NCI-H1694 (cell line): ENCODE measurements around the gene GABRG3.

Experiments
- DNase-seq: peaks from one replicate; lab custom pipeline; 2025; lab: John Stamatoyannopoulos, UW

Gene GABRG3

DNA sequence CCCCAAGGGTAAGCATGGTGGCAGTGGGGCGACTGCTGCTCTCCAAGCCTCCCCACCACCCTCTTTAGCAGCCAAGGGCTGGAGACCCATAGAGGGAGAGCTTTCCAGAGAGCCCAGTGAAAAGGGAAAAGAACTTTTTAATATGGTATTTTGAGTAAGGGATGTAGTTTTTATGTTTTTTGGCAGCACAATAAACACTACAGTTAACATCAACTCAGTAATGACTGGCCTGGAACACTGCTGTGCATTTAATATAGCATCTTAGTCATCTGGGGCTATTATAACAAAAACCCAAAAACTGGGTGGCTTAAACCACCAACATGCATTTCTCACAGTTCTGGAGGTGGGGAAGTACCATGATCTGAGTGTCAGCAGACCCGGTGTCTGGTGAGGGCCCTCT, 495.8 kb downstream of the GABRG3 start:
- DNase-seq: no peak

DNA sequence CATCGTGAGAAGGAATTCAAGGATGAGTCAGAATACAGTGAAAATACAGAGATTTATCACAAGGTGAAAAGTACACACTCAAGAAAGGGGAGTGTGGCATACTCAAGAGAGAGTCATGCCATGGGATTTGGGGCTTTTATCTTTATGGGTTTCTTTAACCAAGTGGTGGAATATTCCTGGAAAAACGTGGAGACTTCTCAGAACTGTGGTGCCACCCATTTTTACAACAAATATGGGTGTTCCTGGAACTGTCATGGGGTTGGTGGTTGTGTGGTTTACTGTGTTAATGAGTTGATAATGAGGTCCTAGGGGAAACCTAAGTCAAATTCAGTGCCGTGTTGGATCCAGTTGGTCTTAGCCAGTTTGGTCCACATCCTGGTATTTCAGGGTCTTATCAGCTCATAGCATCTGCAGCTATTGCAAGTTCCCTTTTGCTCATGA, 497.2 kb downstream of the GABRG3 start:
- no peak for DNase-seq

DNA sequence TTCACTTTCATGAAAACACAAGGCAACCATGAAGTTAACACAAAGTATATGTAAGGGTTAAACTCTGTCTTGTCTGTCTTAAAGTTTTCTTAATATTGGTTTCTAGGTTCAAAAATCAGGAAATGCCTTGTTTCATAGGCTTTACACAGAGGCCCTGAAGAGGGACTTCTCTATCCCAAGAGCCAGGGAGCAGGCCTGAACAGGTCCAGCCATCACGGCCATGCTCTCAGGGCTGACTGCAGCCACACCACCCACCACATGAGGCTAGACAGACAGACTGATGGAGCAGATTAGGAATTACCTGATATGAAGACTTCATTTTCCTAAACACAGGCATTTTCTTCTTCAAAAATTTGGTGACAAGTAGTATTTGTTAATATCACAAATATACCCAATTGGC, 502.9 kb downstream of the GABRG3 start:
- no peak for DNase-seq

DNA sequence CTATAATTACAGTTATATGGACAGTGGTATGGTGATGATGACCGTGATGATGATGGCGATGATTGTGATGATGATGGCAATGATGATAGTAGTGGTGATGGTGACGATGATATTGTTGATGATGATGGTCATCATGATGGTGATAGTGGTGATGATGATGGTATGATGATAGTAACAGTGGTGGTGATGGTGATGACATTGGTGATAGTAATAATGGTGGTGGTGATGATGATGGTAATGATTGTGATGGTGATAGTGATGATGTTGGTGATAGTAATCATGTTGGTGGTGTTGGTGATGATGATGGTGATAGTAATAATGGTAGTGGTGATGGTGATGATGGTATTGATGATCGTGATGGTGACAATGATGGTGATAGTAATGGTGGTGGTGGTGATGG, 504.4 kb downstream of the GABRG3 start:
- no peak for DNase-seq

DNA sequence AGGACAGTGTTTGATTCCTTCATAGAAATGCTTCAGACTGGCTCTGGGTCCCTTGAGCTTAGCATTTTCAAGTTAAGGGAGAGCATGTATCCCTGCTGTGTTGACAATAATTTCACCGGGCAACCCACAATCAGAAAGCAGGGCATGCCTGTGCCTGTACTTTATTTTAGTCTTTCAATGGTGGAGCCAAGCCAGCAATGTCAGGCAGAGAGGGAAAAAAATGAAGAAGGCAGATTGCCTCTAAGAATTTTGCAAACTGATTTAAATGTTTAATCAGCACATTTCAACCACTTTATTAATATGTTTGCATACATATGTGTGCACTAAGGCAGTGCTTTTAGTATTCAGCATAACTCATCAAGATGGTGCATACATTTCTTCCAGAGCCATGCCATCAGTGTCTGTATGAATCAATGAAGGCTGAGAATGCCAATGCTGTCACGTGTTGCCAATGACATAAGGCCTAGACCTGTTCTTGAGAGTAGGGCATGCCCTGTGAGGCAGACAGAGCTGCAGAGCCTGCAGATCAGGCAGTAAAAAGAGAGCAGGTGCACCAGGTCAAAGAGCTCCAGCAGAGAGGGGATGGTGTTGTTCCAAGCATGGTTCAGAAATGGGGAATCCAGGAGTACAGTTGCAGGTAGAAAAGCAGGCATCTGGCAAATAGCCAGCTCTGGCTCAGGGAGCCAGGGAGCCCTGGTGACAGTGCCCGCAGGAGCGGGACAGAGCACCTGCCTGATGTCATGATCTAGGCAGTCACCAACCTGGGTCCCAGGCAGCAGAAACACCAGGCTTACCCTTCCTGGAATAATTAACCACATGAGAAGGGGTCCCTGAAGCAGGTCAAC, 508.5 kb downstream of the GABRG3 start:
- DNase-seq: peak; percentile 59

DNA sequence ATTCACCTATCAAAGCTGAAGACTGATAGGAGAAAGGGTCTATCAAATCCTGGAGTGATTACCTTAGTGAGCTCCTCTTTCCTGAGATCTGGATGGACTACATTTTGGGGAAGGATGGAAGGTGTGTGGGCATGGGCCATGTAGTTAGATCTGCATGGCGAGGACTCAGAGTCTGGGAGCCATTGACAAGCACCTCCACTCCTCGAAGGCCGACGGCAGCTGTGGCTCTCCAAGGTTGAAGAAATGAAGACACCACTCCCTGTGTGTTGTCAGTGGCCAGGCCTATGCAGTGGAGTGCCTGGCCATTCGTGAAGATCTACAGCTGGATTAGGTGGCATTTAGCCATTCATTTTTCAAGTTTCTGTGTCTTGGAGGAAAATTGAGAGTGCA, 509.2 kb downstream of the GABRG3 start:
- no peak for DNase-seq

DNA sequence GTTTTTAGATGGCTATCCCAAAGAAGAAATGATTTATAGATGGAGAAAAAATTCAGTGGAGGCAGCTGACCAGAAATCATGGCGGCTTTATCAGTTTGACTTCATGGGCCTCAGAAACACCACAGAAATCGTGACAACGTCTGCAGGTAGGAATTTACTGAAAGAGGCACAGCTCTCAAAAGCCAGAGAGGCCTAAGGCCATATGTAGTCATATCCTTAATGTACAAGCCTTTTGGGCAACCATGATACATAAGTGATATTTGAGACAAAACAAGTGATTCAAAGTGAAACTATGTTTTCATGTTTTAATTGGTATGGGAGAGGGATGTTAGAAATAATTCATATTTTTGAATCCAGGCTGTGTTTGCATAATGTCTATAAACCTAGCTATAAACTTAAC, 509.7 kb downstream of the GABRG3 start:
- no peak for DNase-seq

DNA sequence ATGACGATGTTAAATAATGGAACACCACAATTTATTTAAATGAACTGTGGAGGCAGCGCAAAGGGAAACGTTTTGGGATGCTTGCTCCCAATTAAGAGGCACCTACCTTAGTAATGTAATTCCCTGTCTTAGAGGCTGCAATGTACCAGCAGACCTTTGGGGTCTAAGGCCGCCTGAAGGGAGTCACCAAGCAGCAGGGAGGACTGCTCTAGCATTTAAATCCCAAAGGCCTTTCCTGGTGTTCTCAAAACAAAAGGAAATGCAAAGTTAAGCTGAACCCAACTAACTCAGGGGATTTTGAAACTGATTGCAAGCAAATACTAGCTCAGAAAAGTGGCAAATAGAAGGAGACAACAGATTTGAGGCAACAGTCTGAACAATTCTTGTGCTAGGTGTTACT, 510.8 kb downstream of the GABRG3 start:
- DNase-seq: no peak

DNA sequence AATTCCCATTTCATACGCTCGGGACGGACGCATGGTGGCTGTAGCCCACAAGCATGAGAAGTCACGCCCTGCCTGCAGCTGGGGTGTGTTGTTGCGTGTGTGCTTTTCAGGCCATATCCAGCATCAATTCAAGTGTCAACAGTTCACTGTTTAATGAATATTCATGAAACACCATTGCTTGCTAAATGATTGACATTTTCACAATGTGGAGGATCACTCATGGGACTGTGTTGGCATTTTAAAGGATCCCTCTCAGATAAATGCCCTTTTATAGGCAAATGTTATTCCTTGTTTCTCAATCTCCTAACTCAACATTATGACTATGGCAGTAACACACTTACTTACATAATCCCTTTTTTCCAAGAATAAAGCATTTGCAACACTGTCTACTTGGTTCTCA, 511.3 kb downstream of the GABRG3 start:
- no peak for DNase-seq

DNA sequence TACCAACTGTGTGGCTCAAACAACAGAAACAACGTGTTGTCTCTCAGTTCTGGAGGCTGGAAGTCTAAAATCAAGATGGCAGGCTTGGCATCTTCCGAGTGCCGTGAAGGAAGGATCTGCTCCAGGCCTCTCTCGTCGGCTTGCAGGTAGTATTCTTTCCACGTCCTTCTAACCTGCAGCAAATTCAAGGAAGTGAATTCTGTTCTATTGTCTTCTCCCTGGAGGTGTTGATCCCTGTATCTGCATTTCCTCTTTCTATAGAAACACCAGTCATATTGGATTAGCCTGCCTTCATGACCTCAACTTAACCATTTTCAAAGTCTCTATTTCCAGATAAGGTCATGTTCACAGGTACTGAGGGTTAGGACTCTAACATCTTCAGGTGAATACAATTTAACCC, 512.1 kb downstream of the GABRG3 start:
- no peak for DNase-seq

DNA sequence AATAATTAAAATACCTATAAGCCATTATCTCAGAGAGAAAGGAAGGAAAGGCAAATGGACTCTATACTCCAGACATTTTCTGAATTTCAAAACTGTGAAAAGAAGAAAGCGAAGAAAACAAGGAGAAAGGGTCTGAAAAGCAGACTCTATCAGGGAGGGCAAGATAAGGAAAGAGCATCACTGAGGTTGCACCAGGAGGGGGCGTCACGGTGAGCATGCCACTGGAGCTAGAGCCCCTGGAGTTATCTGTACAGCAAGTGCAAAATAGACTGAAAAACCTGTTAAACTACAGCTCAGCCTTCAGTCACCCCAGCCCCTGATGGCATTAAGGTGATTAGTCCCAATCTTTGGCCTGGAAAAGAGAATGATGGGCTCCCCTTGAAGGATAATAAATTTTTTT, 514.3 kb downstream of the GABRG3 start:
- DNase-seq: no peak

DNA sequence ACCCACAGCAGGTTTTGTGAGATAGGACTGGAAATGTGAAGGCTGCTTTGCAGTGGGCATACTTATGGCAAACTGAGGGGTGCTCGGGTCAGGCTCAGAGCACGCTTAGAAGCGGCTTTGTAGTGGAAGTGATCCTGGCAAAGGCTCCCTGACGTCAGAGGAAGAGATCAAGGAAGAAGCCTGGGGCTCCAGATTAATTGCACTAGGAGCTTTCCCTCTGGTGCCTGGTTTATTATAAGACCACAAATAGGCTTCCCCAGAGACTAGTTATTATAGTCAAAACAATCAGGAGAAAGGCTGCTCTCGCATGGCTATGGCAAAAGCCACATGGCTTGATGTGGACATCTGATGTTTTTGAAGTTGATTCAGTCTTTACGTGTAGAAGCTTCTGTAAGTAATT, 515.1 kb downstream of the GABRG3 start:
- DNase-seq: no peak

DNA sequence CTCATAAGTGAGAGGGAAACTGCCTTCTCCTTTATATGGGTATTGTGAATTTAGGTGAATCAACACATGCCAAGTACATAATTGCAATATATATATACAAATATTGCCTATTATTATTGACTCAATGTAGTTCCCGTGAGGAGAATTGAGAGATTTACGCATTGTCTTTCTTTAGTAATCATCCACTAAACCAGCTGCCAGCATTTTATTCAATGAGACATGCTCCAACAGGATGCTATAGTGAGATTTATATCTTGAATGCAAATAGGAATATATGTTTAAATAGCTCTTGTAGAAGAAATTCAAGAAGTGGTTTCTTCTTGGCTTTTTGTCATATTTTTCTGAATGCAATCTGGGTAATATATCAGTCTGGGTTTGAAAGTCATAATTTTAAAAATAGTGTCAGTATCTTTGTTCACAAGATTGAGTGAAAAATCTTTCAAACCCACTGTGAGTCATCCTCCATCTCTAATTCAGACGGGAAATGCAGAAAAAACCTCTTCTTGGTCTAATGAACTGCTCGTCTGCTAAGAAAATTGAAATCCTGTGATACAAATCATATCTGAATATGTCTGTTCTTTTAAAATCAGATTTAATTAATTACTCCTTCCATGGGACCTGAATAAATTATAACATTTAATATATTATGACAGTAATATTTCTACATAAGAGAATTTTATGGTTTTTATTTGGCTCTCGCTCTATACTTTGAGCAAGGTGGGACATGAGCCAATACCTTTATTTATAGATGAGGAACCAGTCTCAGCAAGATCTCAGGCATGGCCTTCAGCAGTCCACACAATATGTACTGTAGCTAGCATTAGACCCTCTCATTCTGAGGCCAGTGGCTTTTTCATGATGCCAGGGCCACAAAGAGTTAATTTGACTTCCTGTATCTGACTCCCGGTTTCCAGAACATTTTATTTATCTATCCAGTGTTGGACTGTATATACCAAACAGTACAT, 516.0 kb downstream of the GABRG3 start:
- DNase-seq: no peak

DNA sequence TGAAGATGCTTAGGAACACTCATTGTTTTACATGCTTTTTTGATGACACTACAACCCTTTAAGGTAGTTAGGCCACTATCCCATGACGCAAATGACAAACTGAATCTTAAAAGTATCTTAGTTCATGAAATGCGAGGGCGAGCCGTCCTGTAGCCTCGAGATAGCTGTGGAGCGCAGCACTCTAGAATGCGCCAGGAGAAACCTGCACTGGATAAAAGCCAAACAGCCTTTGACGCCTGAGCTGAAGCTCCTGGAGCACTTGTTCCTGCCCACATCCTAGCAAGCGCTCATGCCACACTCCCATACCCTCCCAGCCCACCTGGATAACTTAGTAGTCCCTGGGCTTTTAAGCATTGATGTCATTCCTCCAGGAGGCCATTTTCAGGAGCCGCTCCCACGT, 516.9 kb downstream of the GABRG3 start:
- DNase-seq: no peak

DNA sequence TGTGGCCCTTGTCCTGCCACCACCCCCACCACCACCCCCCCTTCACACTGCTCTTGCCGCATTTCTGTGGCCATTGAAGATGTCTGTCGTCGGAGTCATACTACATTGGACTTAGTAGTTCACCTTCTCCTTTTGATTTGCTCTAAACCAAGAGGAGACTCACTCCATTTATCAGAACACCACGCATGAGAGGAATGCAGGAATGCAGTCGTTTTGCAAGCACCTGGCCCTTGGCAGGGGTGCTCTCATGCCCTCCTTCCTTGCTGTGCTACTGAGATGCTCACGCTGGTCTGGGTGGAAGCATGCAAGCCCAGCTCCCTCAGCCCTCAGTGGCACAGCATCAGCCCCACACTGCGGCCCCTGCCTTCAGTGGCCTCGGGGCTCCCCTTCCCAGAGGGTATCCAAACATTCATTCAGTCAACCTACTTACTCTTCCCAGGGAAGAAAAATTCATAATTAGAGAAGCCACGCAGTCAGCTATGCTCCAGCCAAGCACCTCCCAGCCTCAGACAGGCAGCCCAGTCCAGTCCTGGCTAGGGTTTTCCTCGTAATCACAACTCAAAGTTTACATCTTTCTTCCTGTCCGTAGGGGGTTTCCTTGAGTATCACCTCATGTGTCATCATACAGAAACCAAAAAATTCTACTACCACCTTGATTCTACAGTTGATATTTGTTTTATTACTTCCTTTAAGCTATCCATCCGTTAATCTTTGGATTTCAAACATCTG, 520.0 kb downstream of the GABRG3 start:
- DNase-seq: no peak

DNA sequence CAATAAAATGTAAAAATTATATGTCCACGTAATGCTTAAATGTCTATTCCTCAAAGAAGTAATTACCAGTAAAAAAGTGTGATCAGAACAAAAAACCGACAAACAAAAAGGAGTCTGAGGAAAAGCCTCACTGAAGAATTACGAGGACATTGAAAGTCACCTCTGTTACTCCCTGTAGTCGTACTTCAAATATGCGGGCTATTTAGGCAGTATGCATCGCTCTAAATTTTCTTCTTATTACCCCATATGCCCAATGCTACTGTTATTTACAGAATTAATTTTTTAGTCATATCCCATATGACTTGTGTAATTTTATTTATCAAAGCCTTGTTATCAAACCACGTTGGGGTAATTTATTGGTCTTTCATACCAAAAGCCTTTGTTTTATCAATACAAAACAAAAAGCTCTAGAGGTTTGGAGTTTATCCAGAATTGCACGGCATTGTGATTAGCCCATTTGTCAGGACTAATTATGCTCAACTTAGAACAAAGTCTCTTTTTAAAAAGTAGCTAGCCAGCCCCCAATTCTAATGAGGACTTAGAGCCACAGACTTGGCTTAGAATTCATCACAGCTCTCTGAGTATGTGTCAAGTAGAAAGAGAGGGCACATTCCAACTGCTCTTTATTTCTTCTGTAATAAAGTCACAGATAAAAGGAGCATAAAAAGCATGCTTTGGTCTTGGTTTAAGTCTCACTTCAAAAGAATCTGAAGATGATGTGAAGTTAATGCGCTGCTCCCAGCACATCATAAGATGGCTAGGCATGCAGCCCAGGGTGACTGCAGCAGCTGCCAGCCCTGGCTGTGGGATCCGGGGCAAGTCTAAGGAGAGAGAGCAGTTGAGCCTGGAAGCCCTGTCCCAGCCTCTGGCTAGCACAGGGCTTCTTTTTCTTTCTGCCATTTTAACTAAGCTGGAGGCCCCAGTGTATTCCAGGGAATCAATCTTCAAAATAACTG, 521.0 kb downstream of the GABRG3 start:
- no peak for DNase-seq

DNA sequence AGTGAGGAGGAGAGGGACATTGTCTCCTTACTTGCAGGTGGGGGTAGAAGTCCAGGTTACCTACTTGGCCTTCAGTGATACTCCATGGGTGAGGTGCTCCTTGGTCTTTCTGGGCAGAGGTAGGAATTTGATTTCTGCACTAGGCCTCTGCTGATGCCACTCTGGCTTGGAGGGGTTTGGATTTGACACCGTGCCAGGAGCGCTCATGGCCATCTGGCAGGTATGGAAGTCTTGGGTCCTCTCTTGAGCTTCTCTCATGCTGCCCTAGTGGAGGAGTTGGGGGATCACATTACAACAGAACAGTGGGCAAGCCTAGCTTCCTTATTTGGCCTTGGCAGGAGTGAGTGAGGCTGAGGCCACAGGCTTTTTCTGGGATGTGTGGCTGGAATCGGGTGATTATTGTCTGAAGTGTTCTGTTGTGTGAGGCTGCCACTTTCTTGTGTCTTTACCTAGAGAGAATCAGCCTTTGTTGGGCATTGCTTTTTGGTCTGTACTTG, 525.0 kb downstream of the GABRG3 start:
- DNase-seq: no peak

DNA sequence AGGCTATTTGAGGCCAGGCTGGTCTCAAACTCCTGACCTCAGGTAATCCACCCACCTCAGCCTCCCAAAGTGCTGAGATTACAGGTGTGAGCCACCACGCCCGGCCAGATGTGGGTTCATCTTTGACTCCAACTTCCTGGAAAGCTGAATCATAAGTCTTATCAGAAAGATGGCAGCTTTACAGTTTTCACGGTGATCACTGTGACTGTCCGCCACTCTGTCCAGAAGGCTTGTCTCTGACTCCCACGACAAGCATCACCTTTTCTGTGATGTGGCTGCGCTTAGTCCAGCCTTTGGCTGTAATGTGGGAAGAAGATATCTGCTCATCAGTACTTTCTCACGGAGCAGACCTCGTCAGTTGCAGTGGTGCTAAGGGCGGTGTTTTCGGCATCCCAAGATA, 527.7 kb downstream of the GABRG3 start:
- no peak for DNase-seq

DNA sequence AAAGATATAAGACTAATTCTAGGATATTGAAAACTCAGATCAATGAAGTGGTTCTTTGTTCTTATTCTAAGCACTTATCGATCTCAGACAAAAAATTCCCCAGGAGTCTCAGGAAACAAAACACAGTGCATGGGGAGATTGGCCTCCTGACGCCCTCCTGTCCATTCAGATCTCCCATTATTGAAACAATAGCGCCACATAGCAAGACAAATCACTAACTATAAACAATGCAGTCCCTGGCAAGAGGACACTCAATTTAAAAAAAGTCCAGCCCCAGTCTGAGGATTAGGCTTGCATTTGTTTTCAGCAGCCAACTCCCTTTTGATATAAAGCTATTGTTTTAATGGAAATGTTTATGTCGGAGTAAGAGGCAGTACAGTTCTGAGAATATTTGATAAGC, 528.2 kb downstream of the GABRG3 start:
- DNase-seq: no peak

DNA sequence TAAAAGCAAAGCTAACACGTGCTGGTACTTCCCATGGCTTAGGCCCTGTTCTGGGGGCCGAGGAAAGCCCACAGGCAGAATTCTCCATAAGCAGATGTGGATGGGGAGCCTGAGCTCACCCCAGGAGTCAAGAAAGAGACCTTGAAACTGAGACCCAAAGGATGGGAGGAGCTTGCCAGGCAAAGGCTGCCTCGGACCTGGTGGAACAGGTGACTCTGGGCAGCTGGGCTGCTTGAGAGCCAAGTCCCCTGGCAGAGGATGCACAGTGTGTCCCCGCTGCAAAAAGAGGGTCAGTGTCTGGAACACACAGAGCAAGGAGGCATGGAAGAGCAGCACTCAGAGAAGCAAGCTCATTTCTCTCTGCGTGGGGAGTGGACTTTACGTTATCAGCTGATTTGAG, 528.7 kb downstream of the GABRG3 start:
- no peak for DNase-seq

DNA sequence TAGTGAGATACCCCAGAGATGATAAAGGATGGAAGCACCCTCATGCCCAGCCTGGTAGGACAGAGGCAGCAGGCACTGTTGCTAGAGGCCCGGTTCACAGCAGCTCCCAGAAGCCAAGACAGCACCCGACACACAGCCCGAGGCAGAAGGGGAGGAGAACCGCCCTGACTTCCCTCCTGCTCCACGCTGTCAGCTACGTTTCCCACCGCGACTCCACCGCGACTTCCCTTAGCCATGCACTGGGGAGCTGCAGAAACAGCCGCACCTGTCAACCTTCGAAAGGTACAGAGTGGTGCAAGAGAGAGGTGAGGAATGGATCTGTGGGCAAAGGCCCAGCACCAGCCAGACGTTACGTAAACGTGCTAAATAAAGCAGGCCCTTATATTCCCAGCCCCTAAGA, 529.2 kb downstream of the GABRG3 start:
- no peak for DNase-seq
